ENCODE results near the gene PHRF1.
A peak's percentile ranks its signal among the peaks of the same experiment; 100 is the strongest.
"Not testable (repeated sequence)": the region's sequence is repeated elsewhere in the genome, so short reads cannot be mapped to it uniquely, and the experiment has no call there.

PHRF1 gene

GRCh38 chr11:571802-572185 lies 4.5 kb upstream of the PHRF1 start:
- no peak for TF ChIP-seq CTCF (conservative IDR thresholded peaks at IDR 0.05; ENCODE audit: low read length)
- no peak overlapping the region for H3K4me3 ChIP-seq (ENCODE audit: low read length)
- no peak for DNase-seq (ENCODE audit: low read depth)

DNA sequence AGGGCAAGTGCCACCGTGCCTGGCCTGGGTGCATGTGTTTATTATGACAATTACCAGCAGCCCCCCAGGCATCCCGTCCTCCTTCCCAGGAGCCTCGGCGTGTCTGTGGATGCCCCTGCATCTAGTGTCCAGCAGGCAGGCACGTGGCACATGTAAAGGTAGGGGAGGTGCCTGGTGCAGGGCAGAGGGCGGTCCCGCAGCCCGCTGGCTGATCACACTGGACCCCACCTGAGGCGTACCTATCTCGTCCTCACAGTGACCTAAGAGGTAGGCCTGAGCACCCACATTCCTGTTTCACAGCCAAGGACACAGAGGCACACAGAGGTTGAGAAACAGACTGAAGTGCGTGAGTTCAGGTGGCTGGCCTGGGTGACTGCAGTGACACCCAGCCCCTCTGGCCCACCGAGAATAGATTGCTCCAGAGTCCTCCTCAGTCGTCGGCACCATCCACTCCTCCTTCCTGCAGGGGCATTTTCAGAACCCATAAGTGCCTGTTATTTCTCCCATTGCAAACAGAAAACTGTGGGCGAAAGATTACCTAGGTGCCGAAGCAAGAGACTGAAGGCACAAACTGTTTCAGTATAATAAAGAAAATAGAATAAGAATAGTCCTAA lies 3.0 kb upstream of the PHRF1 start:
- no peak for TF ChIP-seq CTCF (conservative IDR thresholded peaks at IDR 0.05; ENCODE audit: low read length)
- DNase-seq (ENCODE audit: low read depth), result no peak
- H3K4me3 ChIP-seq (ENCODE audit: low read length), result no peak overlapping the region

- peak; percentile 26 for DNase-seq (ENCODE audit: low read depth)
- not testable (repeated sequence) for H3K4me3 ChIP-seq (ENCODE audit: low read length)
Measured at GRCh38 chr11:574031-574570, 2.2 kb upstream of the PHRF1 start.

DNA sequence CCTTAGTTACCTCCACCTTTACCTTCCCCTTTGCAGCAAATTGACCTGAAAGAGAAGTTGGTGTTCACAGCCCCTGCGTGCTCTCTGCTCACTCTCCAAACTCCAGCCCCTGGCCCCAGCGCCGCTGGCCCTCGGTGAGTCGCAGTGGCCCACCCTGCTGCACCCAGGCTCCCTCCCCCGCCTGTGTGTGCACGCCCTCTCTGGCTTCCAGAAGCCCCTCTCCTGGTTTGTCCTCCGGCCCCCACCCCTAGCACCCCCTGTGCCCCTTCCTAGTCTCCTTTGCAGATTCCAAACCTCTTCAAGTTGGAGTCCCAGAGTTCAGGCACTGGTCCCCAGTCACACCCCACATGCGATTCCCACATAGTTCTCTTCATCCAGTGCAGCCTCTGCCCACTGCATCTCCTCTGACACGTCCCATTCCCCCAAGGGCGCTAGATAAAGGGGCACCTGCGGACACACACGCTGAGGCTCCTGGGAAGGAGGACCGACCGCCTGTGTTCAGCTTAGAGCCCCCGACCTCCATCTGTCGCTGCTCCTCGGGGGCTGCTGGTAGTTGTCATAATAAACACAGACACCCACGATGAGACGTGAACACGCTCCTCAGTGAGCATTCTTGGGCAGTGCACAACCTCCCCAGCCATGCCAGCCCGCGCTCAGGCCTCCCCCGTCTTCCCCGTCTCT lies 1.5 kb upstream of the PHRF1 start:
- no peak for TF ChIP-seq CTCF (conservative IDR thresholded peaks at IDR 0.05; ENCODE audit: low read length)
- no peak for DNase-seq (ENCODE audit: low read depth)
- H3K4me3 ChIP-seq (ENCODE audit: low read length), result peak overlapping the region; percentile 67

- H3K4me3 ChIP-seq (ENCODE audit: low read length), result peak overlapping the region; percentile 67
- DNase-seq (ENCODE audit: low read depth), result peak; percentile 37
- TF ChIP-seq CTCF (conservative IDR thresholded peaks at IDR 0.05; ENCODE audit: low read length), result no peak
Measured at GRCh38 chr11:575313-575995, 816 bp upstream of the PHRF1 start.

DNA sequence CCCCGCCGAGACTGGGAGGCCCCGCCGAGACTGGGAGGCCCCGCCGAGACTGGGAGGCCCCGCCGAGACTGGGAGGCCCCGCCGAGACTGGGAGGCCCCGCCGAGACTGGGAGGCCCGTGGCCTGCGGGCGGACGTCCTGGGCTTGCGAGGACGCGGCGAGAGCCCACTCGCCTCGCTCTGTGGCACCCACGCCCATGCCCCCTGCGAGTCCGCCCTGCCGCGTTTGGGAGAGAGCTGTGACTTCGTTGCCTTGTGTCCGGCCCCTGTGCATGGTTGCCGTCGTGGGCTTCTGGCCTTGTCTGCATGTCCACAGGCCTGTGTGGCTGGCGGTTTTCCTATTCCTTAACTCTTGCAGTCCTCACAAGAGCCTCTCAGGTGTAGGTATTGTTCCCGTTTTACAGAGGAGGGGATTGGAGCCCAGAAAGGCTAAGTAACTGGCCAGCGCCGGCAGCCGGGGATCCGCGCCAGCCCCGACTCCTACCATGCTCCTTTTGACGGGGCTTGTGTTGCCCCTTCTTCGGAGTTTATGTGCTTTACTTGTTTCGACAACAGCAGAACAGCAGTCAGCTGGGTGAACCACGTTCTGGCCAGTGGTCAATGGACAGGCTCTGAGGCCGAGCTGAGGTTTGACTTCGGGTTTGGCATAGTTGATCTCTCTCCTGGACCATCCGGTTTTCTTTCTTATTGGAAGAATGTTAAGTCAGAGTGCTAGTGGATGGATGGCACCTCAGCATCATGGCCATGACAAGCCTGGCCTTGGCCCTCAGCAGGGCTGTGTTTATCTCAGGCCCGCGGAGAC lies 741 bp downstream of the PHRF1 start:
- peak overlapping the region; percentile 93 for H3K4me3 ChIP-seq (ENCODE audit: low read length)
- no peak for TF ChIP-seq CTCF (conservative IDR thresholded peaks at IDR 0.05; ENCODE audit: low read length)
- no peak for DNase-seq (ENCODE audit: low read depth)

DNA sequence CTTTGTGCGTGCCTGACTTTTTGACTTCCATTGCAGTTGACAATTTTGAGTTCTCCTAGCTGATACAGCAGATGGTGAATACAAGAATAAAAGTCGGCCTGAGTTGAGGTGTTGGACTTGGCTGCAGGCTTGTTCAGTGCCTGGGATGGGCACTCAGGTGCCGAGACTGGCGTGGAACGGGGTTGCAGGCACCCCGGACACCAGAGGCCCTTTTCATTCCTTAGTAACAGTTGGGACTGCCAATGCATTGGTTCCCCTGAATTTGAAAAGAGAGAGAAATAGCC lies 1.3 kb downstream of the PHRF1 start:
- DNase-seq (ENCODE audit: low read depth), result no peak
- H3K4me3 ChIP-seq (ENCODE audit: low read length), result peak overlapping the region; percentile 93
- TF ChIP-seq CTCF (conservative IDR thresholded peaks at IDR 0.05; ENCODE audit: low read length), result no peak
